Karpas-422 (cell line): ENCODE results near the gene MTMR2. TPM values are rescaled to one million over a fixed set of nuclear protein-coding genes. Genes with fewer than 3 reads are reported as not detected.
"Not testable (repeated sequence)": the region's sequence is repeated elsewhere in the genome, so short reads cannot be mapped to it uniquely, and the experiment has no call there.

Source experiments
- DNase-seq: peaks from one replicate; pipeline ENCODE4 v3.0.0-alpha.2; 2015
- H2AFZ ChIP-seq: fragments of 200-600 bp; sonication (generic); 2 replicates; pipeline ENCODE4 v1.6.1; 2014; ENCODE audit warnings: antibody characterized with exemption, low read length, mixed read lengths
- H3K27ac ChIP-seq: fragments of 200-600 bp; sonication (generic); 2 replicates; pipeline ENCODE4 v1.5.1; 2014; ENCODE audit warnings: mild to moderate bottlenecking, low read length, moderate library complexity
- H3K27me3 ChIP-seq: fragments of 200-600 bp; sonication (generic); 2 replicates; pipeline ENCODE4 v1.6.1; 2014; ENCODE audit warnings: low read length, mixed read lengths
- H3K36me3 ChIP-seq: fragments of 200-600 bp; sonication (generic); 2 replicates; pipeline ENCODE4 v1.6.1; 2014; ENCODE audit warnings: low read length, mixed read lengths; ENCODE audit not compliant: insufficient read depth
- H3K4me1 ChIP-seq: fragments of 200-600 bp; sonication (generic); 2 replicates; pipeline ENCODE4 v1.6.1; 2014; ENCODE audit warnings: mild to moderate bottlenecking, low read length, mixed read lengths
- H3K4me2 ChIP-seq: fragments of 200-600 bp; sonication (generic); 2 replicates; pipeline ENCODE4 v1.6.1; 2014; ENCODE audit warnings: low read length, low read depth, mild to moderate bottlenecking; ENCODE audit not compliant: poor library complexity, severe bottlenecking
- H3K4me3 ChIP-seq: fragments of 200-600 bp; sonication (generic); 2 replicates; pipeline ENCODE4 v1.5.1; 2014; ENCODE audit warnings: mild to moderate bottlenecking, antibody characterized with exemption, low read length, mixed read lengths
- H3K79me2 ChIP-seq: fragments of 200-600 bp; sonication (generic); 2 replicates; pipeline ENCODE4 v1.6.1; 2014; ENCODE audit warnings: mild to moderate bottlenecking, low read length, mixed read lengths
- H3K9ac ChIP-seq: fragments of 200-600 bp; sonication (generic); 2 replicates; pipeline ENCODE4 v1.6.0; 2014; ENCODE audit warnings: low read length
- H3K9me2 ChIP-seq: fragments of 200-600 bp; sonication (generic), shearing (Covaris generic); replicated peaks from 2 replicates; pipeline ENCODE4 v1.6.0; 2014; ENCODE audit warnings: mild to moderate bottlenecking, low read length, moderate library complexity; ENCODE audit not compliant: insufficient read depth
- H3K9me3 ChIP-seq: fragments of 300-700, 200-600 bp; sonication (generic); 2 replicates; pipeline ENCODE4 v1.6.1; 2014; ENCODE audit warnings: low read length, mixed read lengths
- H4K20me1 ChIP-seq: fragments of 200-600 bp; sonication (generic); 2 replicates; pipeline ENCODE4 v1.6.1; 2014; ENCODE audit warnings: mild to moderate bottlenecking, antibody characterized with exemption, low read length, low read depth; ENCODE audit not compliant: insufficient read depth
- total RNA-seq: library from RNA; depleted of rRNA; stranded (reverse); fragments of >200 nt; shearing (Covaris generic); gene quantifications from 2 replicates; pipeline ENCODE4 v1.2.3, GENCODE V29; 2014; ENCODE audit warnings: low replicate concordance

MTMR2 gene
- total RNA-seq, 1 experiment from 2014 or later = 78.5 TPM

DNA sequence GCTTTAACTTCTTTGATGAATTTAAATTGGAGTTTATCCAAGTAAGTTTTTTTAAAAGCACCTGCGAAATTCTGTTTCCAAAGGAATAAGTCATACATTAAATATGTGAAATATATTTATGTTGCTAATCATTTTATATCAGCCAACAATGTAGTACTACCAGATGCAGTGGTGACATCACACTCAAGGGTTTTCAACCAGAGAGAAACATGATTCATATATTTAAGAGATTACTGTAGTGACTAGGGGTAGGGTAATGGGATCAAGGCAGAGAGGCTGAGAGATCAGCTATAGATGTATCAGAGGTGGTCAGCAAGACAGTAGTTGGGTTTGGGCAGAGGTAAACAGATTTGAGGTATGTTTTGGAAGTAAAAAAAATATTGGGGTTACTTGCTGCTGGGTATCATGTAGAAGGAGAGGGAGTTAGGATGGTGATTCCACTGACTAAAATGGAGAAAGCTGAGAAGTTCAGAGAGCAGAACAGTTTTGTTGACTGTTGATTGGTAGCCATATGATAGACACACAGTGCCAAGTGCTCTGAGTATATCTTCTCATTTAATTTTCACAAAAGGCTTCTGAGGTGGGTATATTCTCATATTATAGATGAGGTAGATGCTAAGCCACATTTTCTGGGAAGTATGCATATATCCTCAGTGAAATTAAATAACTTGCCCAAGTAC, 94.2 kb downstream of the MTMR2 start:
- Histone ChIP-seq H2AFZ (no peak overlapping the region), H3K27me3 (no peaks in the 10 kb centered on the region), H3K9me3 (no peaks in the 10 kb centered on the region), H3K36me3 (peaks cover 84% of the 10 kb centered on the region), H3K79me2 (peaks cover 21% of the 10 kb centered on the region), H4K20me1 (no peaks in the 10 kb centered on the region), H3K27ac (no peak overlapping the region), H3K4me1 (peaks cover 6% of the 10 kb centered on the region), H3K9me2 (no peaks in the 10 kb centered on the region), H3K4me2 (no peak overlapping the region), H3K4me3 (no peak overlapping the region), H3K9ac (no peak overlapping the region)
- DNase-seq = no peak

DNA sequence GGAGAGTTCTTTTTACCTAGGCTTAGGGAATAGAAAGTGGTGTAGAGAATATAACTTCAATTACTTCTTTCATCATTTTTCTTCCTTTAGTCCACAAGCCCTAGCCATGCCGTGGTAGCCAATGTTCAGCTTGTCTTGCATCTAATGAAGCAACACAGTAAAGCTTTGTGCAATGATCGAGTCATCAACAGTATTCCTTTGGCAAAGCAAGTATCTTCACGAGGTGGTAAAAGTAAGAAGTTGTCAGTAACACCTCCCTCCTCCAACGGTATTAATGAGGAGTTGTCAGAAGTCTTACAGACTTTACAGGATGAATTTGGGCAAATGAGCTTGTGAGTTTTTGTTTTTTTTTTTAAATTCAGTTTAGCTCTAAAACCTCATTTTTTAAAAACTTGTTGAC, 96.2 kb downstream of the MTMR2 start:
- Histone ChIP-seq H3K9ac (no peak overlapping the region), H4K20me1 (no peaks in the 10 kb centered on the region), H3K36me3 (peaks cover 83% of the 10 kb centered on the region), H3K9me3 (no peaks in the 10 kb centered on the region), H3K9me2 (no peaks in the 10 kb centered on the region), H3K27me3 (no peaks in the 10 kb centered on the region), H3K79me2 (peaks cover 11% of the 10 kb centered on the region; the same call in 1 of the 2 replicates), H3K4me3 (no peak overlapping the region), H3K4me1 (peaks cover 6% of the 10 kb centered on the region), H3K4me2 (no peak overlapping the region), H3K27ac (no peak overlapping the region), H2AFZ (no peak overlapping the region)
- DNase-seq = no peak

DNA sequence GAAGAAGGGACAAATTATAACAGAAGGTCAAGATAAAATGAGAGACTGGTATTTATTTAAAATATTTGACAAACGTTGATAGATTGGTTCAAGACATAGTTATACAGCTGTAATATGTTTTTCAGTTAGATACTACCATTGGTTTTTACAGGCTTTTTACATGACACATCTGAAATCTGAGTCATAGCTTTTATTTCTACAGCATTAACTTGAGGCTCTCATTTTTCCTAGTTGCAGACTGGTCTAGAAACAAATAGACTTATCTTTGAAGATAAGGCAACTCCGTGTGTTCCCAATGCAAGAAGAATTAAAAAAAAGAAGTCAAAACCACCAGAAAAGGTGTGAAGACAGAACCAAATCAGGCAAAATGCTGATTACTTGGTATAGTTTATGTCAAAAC, 102.3 kb downstream of the MTMR2 start:
- no peaks in the 10 kb centered on the region for H3K27me3 ChIP-seq
- no peak overlapping the region for H2AFZ ChIP-seq
- DNase-seq = no peak
- H3K4me2 ChIP-seq = no peak overlapping the region
- H3K9me2 ChIP-seq = no peaks in the 10 kb centered on the region
- no peaks in the 10 kb centered on the region for H4K20me1 ChIP-seq
- H3K4me3 ChIP-seq = no peak overlapping the region
- H3K4me1 ChIP-seq = no peaks in the 10 kb centered on the region
- H3K36me3 ChIP-seq = peaks cover 80% of the 10 kb centered on the region
- H3K27ac ChIP-seq = no peak overlapping the region
- no peak overlapping the region for H3K9ac ChIP-seq
- H3K79me2 ChIP-seq = peaks cover 25% of the 10 kb centered on the region
- H3K9me3 ChIP-seq = no peaks in the 10 kb centered on the region

DNA sequence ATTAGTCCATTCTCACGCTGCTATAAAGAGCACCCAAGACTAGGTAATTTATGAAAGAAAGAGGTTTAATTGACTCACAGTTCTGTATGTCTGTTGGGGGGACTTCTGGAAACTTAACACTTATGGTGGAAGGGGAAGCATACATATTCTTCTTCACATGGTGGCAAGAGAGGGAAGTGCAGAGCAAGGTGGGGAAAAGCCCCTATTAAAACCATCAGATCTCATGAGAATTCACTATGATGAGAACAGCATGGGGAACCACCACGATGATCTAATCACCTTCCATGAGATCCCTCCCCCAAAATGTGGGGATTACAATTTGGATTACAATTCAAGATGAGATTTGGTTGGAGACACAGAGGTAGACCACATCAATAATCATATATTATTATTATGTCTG, 107.9 kb downstream of the MTMR2 start:
- DNase-seq = no peak
- no peaks in the 10 kb centered on the region for H3K27me3 ChIP-seq
- H3K4me3 ChIP-seq = no peak overlapping the region
- H3K9me3 ChIP-seq = no peaks in the 10 kb centered on the region
- no peaks in the 10 kb centered on the region for H3K4me1 ChIP-seq
- H3K36me3 ChIP-seq = peaks cover 54% of the 10 kb centered on the region
- no peak overlapping the region for H3K4me2 ChIP-seq
- peaks cover 47% of the 10 kb centered on the region for H3K79me2 ChIP-seq
- no peaks in the 10 kb centered on the region for H4K20me1 ChIP-seq
- no peak overlapping the region for H3K27ac ChIP-seq
- no peaks in the 10 kb centered on the region for H3K9me2 ChIP-seq
- H3K9ac ChIP-seq = no peak overlapping the region
- no peak overlapping the region for H2AFZ ChIP-seq

DNA sequence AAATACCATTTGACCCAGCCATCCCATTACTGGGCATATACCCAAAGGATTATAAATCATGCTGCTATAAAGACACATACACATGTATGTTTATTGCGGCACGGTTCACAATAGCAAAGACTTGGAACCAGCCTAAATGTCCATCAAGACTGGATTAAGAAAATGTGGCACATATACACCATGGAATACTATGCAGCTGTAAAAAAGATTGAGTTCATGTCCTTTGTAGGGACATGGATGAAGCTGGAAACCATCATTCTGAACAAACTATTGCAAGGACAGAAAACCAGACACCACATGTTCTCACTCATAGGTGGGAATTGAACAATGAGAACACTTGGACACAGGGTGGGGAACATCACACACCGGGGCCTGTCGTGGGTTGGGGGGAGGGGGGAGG, 112.9 kb downstream of the MTMR2 start:
- DNase-seq, H3K9me3 ChIP-seq, H3K4me1 ChIP-seq, H3K9me2 ChIP-seq, H3K27ac ChIP-seq, H3K4me2 ChIP-seq, H2AFZ ChIP-seq, H3K27me3 ChIP-seq, H3K9ac ChIP-seq, H4K20me1 ChIP-seq, H3K4me3 ChIP-seq: not testable (repeated sequence)
- peaks cover 32% of the 10 kb centered on the region for H3K79me2 ChIP-seq
- H3K36me3 ChIP-seq = peaks cover 34% of the 10 kb centered on the region

DNA sequence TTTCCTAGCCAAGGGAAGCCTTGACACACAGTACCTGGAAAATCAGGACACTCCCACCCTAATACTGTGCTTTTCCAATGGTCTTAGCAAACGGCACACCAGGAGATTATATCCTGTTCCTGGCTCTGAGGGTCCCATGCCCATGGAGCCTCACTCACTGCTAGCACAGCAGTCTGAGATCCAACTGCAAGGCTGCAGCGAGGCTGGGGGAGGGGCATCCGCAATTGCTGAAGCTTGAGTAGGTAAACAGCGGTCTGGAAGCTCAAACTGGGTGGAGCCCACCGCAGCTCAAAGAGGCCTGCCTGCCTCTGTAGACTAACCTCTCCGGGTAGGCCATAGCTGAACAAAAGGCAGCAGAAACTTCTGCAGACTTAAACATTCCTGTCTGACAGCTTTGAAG, 117.4 kb downstream of the MTMR2 start:
- H3K9ac ChIP-seq, H3K9me2 ChIP-seq, DNase-seq, H3K4me1 ChIP-seq, H2AFZ ChIP-seq, H3K27me3 ChIP-seq, H3K4me2 ChIP-seq, H3K4me3 ChIP-seq, H3K9me3 ChIP-seq, H4K20me1 ChIP-seq, H3K27ac ChIP-seq: not testable (repeated sequence)
- peaks cover 40% of the 10 kb centered on the region for H3K79me2 ChIP-seq
- H3K36me3 ChIP-seq = peaks cover 52% of the 10 kb centered on the region

DNA sequence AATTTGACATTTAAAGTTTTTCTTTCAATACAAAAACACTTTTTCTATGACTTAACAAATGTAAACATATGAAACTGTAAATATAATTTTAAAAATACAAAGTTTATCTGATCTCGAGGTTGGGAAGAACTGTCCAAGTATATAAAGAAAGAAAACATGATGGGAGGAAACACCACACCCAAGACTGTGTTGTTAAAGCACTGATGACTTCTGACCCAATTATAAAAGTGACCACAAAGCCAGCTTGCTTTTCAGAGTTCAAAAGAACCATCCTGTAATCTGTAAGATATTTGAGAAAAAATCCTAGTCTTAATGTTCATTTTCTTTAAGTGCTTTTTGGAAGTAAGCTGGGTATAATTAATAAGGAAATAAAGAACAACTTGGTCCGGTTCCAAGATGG, 118.0 kb downstream of the MTMR2 start:
- H4K20me1 ChIP-seq = no peaks in the 10 kb centered on the region
- H3K36me3 ChIP-seq = peaks cover 58% of the 10 kb centered on the region
- H2AFZ ChIP-seq = no peak overlapping the region
- H3K9ac ChIP-seq = no peak overlapping the region
- no peaks in the 10 kb centered on the region for H3K27me3 ChIP-seq
- no peaks in the 10 kb centered on the region for H3K9me2 ChIP-seq
- H3K4me1 ChIP-seq = no peaks in the 10 kb centered on the region
- DNase-seq = no peak
- H3K4me2 ChIP-seq = no peak overlapping the region
- no peaks in the 10 kb centered on the region for H3K9me3 ChIP-seq
- H3K79me2 ChIP-seq = peaks cover 45% of the 10 kb centered on the region
- no peak overlapping the region for H3K4me3 ChIP-seq
- H3K27ac ChIP-seq = no peak overlapping the region

DNA sequence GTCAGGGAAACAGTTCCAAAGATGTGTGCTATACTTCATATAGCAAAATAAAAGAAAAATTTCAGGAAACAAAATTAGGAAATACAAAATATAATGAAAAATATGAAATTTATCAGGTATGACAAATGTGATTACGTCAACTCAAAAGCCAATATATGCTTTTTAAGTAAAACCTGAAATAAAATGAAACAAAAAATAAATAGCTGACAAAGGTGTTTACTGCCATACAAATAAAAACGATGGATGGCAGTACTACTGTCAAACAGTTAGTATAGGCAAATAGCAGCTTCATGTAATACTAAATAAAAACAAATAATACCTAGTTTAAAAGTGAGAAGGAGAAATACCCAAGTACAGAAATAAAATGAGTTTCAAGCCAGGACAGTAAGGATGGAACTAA, 119.9 kb downstream of the MTMR2 start:
- H2AFZ ChIP-seq = no peak overlapping the region

More for the DNA sequence above, 119.9 kb downstream of the MTMR2 start:
- Histone ChIP-seq H3K4me1 (no peaks in the 10 kb centered on the region), H3K36me3 (peaks cover 75% of the 10 kb centered on the region), H3K79me2 (peaks cover 62% of the 10 kb centered on the region), H3K4me3 (no peak overlapping the region), H3K9me2 (no peaks in the 10 kb centered on the region), H3K9me3 (no peaks in the 10 kb centered on the region), H3K9ac (no peak overlapping the region), H3K27me3 (no peaks in the 10 kb centered on the region), H3K27ac (no peak overlapping the region), H3K4me2 (no peak overlapping the region), H4K20me1 (no peaks in the 10 kb centered on the region)
- no peak for DNase-seq
